ENCODE data around the gene ACOT7. TPM values are rescaled to one million over a fixed set of nuclear protein-coding genes. Genes with fewer than 3 reads are reported as not detected.

The ACOT7 gene
- total and polyA plus RNA-seq, 11 donors: 5.7 to 38.9 (median 12.6) TPM

DNA sequence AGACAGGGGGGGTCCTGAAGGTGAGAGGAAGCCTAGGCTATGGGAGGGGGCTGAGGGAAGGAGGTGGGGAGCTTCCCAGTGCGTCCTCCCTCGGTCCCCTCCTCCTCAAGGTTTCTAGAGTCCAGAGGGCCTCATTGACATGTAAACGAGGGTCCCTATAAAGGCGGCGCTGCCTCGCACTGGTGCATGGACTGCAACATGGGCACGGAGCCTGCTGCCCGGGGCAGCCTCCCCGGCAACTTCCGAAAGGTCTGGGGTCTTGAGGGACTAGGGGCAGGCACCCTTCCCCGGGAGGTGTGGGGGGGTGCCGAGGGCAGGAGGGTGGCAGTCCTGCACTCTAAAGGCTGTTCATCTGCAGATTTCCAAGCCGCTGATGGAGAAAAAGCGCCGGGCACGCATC, 149.6 kb downstream of the ACOT7 start, which contains the start of gene HES3:
Gene HES3 (plus strand): TSS at position 187 of the 400 bp plus-strand sequence. CDS start 187 bp downstream, at position 374.
- H3K4me1 ChIP-seq: peaks cover 0 to 44% (median 25%) of the 10 kb centered on the region in 12 donors
- DNase-seq (no peak), ATAC-seq (no peak)
- no peaks in the 10 kb centered on the region for H3K9me3 ChIP-seq
- TF ChIP-seq, protein P1, sequence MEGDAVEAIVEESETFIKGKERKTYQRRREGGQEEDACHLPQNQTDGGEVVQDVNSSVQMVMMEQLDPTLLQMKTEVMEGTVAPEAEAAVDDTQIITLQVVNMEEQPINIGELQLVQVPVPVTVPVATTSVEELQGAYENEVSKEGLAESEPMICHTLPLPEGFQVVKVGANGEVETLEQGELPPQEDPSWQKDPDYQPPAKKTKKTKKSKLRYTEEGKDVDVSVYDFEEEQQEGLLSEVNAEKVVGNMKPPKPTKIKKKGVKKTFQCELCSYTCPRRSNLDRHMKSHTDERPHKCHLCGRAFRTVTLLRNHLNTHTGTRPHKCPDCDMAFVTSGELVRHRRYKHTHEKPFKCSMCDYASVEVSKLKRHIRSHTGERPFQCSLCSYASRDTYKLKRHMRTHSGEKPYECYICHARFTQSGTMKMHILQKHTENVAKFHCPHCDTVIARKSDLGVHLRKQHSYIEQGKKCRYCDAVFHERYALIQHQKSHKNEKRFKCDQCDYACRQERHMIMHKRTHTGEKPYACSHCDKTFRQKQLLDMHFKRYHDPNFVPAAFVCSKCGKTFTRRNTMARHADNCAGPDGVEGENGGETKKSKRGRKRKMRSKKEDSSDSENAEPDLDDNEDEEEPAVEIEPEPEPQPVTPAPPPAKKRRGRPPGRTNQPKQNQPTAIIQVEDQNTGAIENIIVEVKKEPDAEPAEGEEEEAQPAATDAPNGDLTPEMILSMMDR (IDR thresholded peaks at IDR 0.05): no peak
- TF ChIP-seq POLR2A (IDR thresholded peaks at IDR 0.05): no peak
- no peak within 1 kb of the TSS for H3K4me3 ChIP-seq
- no peaks in the 10 kb centered on the region for H3K36me3 ChIP-seq
- WGBS, 4 donors: 4 to 9% (median 7%) methylated on average over 12 to 16 of the region's 16 CpGs
- intact Hi-C loops (cut with DNase I): loop anchor here in 8 of 10 donors (1.0 to 10.0 kb wide), 8 partner anchors 37 to 202 kb away; partner anchors contain the start of gene RNF207 (in 3 of the 8)
- H3K27ac ChIP-seq: no peak within 1 kb of the TSS
- H3K27me3 ChIP-seq: peaks cover 37 to 98% (median 64%) of the 10 kb centered on the region in 9 donors

DNA sequence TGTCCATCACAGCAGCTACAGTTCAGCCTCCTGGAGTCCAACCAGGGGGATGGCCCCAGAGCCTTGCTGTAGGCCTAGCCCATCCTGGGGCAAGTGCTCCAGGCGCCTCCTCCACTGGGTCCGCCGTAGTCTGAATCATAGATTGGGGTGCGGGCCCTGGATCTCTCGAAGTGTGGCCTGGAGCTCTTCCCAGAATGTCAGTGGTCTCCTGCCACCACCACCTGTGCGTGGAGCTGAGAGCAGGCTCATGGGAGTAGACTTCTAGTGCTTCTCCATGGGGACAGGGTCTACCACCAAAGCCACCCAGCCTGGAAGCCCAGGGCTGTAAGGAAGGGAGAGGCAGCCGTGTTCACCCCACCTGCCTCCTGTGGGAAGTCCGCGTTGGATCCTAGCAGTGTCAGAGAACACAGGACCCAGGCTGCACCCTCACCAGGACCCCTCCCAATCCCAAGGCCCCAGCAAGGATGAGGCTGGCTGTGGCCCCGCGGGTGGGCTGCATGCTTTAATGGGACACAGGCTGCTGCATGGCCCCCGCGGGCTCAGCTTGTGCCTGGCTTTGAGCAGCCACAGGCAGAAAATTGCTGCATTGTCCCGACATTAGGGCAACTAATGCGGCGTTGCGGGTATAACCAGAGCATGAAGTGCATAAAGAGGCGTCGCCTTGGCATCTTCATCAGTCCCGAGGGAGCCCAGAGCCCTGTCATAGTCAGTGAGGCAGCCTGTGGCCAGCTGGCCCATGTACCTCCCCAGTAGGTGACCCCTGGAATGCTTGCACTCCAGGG, 150.3 kb downstream of the ACOT7 start:
- 22 to 43% (median 32%) methylated on average over 18 to 20 of the region's 20 CpGs for WGBS, 4 donors
- TF ChIP-seq, protein P1 (IDR thresholded peaks at IDR 0.05): no peak
- no peak for TF ChIP-seq POLR2A (IDR thresholded peaks at IDR 0.05)
- Histone ChIP-seq H3K36me3 (no peaks in the 10 kb centered on the region), H3K27me3 (peaks cover 37 to 91% (median 62%) of the 10 kb centered on the region in 9 donors), H3K4me1 (peaks cover 0 to 41% (median 24%) of the 10 kb centered on the region in 12 donors), H3K27ac (no peak overlapping the region), H3K4me3 (no peak overlapping the region), H3K9me3 (no peaks in the 10 kb centered on the region)
- no peak for ATAC-seq
- DNase-seq: no peak
- intact Hi-C loops (cut with DNase I): loop anchor here in 5 of 10 donors (5.0 to 10.0 kb wide), 5 partner anchors 36 to 201 kb away; partner anchors contain the start of gene RNF207 (in 3 of the 5)

DNA sequence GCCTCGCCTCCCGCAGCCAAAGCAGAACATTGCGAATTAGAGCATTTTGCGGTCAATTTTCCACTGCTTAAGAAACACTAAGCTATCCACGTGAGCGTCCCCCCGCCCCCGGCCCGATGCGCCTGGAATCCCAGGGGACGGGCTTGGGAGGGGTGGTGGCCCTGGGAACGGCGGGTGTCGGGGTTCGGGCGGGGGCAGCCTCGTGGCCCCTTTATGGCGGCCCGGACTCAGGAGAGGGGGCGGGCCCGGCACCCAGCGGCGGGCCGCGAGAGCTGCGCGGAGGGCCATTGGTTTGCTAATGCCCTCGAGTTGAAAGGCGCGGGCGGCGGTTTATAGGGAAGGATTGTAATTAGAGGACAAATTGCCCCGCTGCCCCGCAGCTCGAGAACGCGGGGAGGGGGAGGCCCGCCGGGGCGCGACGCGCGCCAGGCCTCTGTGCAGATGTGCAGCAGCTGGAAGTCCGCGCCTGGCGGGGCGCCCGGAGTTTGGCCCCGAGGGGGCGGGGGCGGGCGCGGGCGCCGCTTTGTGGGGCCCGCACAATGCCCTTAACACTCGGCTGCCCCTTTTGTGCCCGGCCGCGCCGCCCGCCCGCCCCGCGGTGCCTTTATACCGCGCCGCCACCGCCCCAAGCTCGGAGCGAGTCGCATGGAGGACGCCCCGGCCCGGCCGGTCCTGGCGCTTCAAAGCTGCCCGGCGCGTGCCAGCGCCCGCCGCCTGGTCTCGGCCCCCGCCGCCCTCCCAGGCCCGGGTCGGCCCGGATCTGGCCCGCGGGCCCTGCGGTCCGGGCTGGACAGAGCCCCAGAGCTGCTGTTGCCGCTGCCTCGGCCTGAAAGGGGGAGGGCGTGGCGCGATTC, 151.5 kb downstream of the ACOT7 start:
- H3K9me3 ChIP-seq: no peaks in the 10 kb centered on the region
- 1 to 3% (median 1%) methylated on average over 31 to 99 of the region's 99 CpGs for WGBS, 4 donors
- H3K4me1 ChIP-seq: peaks cover 0 to 41% (median 24%) of the 10 kb centered on the region in 12 donors
- TF ChIP-seq, protein P1 (IDR thresholded peaks at IDR 0.05): no peak
- no peak for TF ChIP-seq POLR2A (IDR thresholded peaks at IDR 0.05)
- intact Hi-C loops (cut with DNase I): loop anchor here in 5 of 10 donors (5.0 to 10.0 kb wide), 5 partner anchors 35 to 200 kb away; partner anchors contain the start of gene RNF207 (in 3 of the 5)
- H3K27ac ChIP-seq: no peak overlapping the region
- peaks cover 35 to 81% (median 62%) of the 10 kb centered on the region in 9 donors for H3K27me3 ChIP-seq
- H3K36me3 ChIP-seq: no peaks in the 10 kb centered on the region
- peak overlapping the region in 9 of 12 donors; percentile 2 to 27 (median 12) for H3K4me3 ChIP-seq
- ATAC-seq: no peak
- DNase-seq: no peak
